HPDE6-E6E7 (cell line): ENCODE data around the gene CATSPERD.
"Not testable (repeated sequence)": the region's sequence is repeated elsewhere in the genome, so short reads cannot be mapped to it uniquely, and the experiment has no call there.

ENCODE experiments used
- DNase-seq: peaks from one replicate; pipeline ENCODE4 v3.0.0; 2011; ENCODE audit warnings: missing footprints; ENCODE audit errors: extremely low spot score

Gene CATSPERD

DNA sequence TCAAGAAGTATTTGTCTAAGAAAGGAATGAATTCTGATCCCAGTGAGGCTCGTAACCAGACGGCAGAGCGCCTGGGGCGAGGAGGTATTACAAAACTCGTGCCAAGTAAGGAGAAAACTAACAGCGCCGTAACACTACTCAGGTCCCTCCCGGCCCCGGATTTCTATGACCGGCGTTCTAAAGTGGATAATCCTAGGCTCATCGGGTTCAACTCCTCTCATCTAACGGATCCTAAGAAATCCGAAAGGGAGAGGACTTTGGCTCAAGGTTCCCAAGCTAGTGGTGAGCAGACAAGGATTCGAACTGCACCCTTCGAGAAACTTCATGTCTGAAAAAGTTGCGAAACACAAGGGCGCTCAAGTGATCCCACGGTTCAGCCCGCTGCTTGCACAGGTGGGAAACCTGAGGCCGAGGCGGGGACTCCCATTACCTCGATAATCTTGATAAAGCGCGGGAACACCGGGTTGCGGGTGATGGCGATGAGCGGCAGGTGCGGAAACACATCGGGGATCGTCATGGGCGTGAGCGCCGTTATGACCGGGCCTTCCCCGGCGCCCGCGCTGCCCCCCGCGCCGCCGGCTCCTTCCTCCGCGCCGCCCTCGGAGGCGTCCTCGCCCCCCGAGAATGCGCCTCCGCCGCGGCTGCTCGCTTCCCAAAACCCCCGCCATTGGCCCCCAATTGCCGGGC, 1.0 kb upstream of the CATSPERD start:
- DNase-seq, result no peak

DNA sequence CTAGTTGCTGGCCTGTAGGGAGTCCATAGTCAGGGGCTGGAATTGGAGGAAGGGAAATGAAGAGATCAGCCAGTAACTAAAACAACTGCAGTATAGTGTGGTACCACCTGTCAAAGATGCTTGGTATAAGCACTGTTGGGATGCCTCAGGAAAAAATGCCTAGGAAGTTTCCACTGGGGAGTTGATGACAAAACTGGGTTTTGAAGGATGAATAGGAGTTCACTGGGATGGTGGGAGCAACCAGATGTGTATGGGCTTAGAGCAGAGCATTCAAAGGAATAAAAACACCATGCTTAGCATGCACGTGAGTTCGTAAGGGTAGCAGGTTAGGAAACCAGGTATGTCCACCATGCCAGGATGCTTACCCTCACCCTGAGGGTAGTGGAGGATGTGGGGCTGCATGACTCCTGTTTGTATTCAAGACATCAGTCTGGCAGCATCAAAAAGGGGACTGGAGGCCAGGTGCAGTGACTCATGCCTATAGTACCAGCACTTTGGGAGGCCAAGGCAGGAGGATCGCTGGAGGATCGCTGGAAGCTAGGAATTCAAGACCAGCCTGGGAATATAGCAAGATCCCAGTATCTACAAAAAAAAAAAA, 7.1 kb downstream of the CATSPERD start:
- DNase-seq, result no peak

DNA sequence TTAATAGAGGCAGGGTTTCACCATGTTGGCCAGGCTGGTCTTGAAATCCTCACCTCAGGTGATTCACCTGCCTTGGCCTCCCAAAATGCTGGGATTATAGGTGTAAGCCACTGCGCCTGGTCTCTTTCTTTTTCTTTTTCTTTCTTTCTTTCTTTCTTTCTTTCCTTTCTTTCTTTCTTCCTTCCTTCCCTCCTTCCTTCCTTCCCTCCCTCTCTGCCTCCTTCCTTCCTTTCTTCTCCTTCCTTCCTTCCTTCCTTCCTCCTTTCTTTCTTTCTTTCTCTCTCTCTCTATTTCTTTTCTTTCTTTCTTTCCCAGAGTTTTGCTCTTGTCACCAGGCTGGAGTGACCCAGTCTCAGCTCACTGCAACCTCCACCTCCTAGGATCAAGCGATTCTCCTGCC, 12.7 kb downstream of the CATSPERD start:
- DNase-seq, result not testable (repeated sequence)

DNA sequence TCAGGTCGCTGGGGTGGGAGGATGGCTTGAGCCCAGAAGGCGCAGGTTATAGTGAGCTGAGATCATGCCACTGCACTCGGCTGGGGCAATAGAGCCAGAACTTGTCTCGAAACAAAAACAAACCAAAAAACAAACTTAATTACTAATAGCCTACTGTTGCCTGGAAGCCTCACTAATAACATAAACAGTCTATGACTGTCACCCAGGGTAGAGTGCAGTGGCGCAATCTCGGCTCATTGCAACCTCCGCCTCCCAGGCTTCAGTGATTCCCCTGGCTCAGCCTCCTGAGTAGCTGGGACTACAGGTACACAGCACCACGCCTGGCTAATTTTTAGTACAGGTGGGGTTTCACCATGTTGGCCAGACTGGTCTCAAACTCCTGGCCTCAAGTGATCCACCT, 18.0 kb downstream of the CATSPERD start:
- DNase-seq, result no peak

DNA sequence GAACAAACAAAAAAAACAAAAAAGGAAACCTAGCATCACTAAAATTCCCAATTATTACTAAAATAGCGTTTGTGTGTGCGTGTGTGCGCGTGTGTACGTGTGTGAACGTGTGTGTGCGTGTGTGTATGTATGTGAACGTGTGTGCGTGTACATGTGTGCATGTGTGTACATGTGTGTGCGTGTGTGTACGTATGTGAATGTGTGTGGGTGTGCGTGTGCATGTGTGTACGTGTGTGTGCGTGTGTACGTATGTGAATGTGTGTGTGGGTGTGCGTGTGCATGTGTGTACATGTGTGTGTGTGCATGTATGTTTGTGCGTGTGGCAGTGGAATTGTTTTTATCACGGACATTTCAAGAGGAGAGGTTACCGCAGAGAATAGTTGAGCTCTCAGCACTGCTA, 21.6 kb downstream of the CATSPERD start:
- DNase-seq, result no peak

DNA sequence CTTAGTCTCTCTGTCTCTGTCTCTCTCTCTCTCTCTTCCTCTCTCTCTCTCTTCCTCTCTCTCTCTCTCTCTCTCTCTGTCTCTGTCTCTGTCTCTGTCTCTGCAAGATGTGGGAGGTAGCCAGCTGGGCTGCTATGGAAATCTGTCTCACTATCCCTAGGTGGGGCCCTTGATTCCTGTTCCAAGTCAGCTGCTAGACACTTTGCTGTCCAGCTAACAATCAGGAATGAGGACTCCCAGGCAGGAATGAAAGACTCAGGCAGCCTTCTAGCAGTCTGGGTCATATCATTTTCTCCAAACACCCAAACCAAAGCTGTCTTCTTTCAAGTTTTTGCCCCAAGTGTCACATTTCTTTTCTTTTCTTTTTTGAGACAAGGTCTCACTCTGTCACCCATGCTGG, 23.2 kb downstream of the CATSPERD start:
- DNase-seq, result no peak

DNA sequence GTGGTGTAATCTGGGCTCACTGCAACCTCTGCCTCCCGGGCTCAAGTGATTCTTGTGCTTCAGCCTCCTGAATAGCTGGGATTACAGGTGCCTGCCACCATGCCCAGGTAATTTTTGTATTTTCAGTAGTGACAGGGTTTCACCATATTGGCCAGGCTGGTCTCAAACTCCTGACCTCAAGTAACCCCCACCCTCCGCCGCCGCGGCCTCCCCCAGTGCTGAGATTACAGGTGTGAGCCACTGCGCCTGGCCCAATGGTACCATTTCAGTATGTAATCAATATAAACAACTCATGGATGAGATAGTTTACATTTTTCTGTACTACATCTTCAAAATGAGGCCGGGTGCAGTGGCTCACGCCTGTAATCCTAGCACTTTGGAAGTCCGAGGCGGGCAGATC, 24.6 kb downstream of the CATSPERD start:
- DNase-seq, result not testable (repeated sequence)

DNA sequence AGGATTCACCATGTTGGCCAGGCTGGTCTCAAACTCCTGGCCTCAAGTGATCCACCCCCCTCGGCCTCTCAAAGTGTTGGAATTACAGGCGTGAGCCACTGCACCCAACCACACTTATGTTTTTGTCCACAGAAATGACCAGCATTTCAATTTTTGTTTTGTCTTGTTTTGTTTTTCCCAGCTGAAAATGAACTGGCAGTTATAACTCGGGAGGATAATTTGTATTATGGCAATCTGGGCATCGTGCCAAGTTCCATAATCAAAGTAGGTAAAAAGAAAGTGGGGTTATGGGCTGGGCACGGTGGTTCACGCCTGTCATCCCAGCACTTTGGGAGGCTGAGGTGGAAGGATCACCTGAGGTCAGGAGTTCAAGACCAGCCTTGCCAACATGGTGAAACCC, 28.5 kb downstream of the CATSPERD start:
- DNase-seq, result not testable (repeated sequence)

DNA sequence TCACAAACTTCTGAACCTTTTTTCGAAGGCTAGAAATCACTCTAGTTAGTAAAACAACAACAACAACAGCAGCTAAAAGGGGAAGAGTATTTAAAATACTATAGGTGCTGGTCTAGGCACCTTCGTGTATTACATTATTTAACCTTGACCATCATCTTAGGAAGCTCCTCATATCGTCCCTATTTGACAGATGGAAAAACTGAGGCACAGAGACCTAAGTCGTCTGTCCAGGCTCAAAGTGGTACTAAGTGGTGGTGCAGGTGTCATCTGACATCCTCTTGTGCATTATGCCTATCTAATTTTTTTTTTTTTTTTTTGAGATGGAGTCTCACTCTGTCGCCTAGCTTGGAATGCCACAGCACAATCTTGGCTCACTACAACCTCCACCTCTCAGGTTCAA, 29.1 kb downstream of the CATSPERD start:
- no peak for DNase-seq

DNA sequence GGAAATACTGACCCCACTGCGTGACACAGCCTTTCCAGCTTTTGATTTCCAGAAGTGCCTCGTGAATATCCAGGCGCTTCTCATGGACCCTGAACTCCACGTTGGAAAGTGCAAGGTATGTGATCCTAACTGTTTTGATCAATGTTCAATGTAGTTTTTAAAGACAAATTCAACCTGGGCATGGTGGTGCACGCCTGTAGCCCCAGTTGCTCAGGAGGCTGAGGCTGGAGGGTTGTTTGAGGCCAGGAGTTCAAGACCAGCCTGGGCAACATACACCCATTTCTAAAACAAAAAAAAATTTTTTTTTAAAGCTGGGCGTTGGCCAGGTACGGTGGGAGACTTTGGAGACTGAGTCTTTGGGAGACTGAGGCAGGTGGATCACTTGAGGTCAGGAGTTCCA, 31.3 kb downstream of the CATSPERD start:
- DNase-seq, result no peak

DNA sequence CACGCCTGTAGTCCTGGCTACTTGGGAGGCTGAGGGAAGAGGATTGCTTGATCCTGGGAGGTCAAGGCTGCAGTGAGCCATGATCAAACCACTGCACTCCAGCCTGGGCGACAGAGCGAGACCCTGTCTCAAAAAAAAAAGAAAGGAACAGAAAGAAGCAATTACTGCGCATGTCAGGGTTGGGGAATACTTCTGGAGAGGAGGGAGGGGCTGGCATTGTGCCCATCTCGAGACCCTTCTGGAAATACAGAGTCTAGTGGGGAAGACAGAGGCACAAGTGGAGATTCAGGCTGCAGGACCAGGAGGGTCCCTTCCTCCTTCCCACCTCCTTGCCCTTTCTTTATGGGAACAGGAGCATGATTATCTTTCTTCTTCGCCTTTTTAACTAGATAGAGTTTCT, 33.3 kb downstream of the CATSPERD start:
- DNase-seq, result no peak

DNA sequence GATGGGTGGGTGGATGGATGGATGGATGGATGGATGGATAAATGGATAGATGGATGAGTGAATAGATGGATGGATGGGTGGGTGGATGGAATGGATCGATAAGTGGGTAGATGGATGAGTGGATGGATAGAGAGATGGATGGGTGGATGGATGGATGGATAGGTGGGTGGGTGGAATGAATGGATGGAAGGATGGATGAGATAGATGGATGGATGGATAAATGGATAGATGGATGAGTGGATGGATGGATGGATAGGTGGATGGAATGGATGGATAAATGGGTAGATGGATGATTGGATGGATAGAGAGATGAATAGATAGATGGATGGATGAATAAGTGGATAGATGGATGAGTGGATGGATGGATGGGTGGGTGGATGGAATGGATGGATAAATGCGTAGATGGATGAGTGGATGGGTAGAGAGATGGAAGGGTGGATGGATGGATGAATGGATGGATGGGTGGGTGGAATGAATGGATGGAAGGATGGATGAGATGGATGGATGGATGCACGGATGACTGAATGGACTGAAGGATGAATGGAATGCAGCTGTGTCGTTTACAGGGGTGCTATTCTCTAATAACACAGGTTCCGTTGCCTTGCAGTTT, 42.3 kb downstream of the CATSPERD start:
- no peak for DNase-seq

DNA sequence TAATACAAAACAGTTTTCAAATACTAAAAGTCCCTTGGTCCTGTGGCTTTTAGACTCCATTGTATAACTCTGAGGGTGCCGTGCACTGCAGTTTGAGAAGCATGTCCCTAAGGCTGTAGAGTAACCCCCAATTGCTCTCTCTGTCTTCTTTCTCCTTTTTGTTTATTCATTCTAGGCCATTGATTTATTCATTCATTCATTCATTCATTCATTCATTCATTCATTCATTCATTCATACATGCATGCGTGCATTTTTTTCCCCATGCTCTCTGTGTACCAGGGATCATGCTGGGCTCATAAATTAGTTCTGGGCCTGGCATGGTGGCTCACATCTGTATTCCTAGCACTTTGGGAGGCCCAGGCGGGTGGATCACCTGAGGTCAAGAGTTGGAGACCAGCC, 44.8 kb downstream of the CATSPERD start:
- no peak for DNase-seq

DNA sequence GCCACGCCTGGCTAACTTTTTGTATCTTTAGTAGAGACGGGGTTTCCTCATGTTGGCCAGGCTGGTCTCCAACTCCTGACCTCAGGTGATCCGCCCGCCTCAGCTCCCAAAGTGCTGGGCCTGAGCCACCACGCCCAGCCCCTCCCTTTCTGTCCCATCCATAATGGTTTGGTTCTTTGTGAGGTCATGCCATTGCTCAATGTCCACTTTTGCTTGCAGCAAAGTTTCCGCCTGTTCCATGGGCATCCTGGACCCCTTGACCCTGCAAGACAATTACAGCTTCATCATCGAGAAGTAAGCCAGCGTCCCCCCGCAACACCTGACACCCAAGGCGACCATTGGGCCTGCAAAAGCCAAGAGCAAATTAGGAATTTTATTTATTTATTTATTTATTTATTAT, 47.5 kb downstream of the CATSPERD start:
- no peak for DNase-seq

DNA sequence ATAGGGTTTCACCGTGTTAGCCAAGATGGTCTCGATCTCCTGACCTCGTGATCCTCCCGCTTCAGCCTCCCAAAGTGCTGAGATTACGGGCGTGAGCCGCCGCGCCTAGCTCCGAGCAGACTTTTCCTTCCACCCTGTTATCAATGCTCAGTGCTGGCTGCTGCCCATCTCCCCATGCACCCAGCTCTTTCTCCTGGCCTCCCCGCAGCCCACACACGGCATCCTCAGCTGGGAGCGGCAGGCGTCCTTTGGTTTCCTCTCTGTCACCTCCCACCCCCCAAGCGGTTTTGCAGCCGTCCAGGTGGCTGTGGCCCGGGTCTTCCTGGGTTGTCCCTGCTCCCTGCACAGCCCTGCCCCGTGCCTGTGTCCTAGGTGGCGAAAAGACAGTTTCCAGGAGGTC, 52.0 kb downstream of the CATSPERD start:
- no peak for DNase-seq

DNA sequence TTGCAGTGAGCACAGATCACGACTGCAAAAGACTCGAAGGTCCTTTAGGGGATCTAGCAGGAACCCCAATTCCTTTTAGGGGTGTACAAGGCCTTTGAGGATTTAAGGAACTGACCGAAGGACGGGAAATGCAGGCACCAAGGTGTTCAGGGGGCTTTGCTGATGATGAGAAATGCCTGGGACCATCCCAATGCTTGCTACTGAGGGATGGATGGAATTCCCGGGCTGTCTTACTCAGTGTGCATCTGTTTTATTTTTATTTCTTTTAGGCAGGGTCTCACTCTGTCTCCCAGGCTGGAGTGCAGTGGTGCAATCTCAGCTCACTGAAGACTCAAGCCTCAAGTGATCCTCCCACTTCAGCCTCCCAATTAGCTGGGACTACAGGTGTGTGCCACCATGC, 52.8 kb downstream of the CATSPERD start:
- DNase-seq, result no peak

DNA sequence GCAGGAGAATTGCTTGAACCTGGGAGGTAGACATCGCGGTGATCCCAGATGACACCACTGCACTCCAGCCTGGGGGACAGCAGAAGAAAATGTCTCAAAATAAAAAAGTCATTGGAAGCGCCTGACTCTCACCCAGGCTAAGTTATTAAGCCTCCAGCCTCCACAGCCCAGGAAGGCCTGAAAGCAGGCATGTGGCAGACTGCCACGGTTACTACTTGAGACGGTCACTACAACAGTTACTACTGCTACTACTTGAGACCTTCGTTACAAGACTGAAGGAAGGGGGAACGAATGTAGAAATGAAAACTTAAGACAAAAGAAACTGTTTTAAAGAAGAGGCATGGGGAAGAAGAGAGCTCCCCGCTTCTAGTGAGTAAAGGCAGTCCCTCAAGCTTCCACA, 54.5 kb downstream of the CATSPERD start:
- DNase-seq, result no peak

DNA sequence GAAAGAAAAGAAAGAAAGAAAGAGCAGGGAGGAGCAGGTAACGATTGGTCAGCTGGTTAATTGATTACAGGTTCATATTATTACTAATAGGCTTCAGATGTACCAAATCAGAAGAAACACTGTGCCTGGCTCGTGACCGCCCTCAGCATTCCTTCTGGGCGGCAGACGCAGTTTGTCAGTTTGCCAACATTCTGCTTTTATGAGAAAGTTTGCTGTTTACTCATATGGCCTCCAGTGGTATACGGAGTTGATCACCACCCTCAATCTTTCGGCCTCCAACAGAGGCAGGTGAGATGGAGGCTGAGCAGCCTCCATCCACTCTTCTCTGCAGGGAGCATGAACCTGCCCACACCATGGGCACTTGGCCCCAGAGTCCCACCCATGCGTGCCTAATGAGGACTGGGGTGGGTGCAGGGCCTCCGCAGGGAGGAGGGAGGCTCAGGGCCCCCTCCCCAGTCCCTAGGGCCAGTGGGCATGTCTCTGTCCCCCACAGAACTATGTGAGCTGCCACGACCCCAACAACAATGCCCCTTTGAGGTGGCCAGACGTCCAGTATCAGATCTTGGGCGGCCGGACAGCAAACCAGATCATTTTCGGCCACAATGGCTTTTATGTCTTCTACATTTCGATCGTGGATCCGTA, 55.4 kb downstream of the CATSPERD start:
- DNase-seq, result no peak

DNA sequence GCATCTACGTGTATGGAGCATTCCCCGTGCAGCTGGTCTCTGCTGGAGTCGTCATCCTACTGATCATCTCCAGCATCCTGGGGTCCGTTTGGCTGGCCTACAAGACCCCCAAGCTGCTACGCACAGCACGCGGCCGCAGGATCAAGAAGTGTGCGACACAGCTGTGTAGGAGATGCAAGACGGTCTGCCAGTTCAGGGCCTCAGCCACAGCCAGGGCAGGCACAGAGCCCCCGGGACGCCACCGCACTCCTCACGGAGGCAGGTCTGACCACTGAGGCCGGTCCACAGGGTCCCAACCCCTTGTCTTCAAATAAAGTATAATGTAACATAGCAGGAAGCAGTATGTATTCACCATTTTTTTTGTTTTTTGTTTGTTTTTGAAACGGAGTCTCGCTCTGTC, 58.0 kb downstream of the CATSPERD start:
- no peak for DNase-seq

DNA sequence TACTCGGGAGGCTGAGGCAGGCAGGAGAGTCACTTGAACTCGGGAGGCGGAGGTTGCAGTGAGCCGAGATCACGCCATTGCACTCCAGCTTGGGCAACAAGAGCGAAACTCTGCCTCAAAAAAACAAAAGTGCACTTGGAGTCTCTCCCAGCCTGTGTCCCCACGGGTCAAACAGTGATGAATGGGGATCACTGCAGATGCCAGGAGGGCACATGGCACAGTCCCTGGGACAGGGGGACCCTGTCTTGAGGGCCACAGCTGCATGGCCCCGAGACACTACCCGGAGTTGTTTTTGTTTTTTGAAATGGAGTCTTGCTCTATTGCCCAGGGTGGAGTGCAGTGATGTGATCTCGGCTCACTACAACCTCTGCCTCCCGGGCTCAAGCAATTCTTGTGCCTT, 60.5 kb downstream of the CATSPERD start:
- not testable (repeated sequence) for DNase-seq

DNA sequence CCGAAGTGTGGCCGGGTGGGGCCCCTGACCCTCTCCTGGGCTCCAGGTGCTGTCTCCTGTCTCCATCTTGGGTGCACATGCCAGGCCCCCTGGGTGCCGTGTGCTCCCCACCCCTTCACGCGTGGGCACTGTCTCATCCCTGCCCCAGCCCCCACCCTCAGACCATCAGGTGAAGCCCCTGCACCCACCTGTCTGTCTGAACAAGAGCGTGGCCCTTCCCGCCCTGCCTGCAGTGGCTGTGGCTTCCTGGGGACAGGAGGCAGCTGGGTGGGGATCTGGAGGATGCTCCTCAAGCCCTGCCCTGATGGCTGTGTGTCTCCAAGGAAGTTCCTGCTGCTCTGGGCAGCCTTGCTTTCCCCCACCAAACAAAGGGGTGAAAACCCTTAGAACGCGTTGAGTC, 61.9 kb downstream of the CATSPERD start:
- no peak for DNase-seq

DNA sequence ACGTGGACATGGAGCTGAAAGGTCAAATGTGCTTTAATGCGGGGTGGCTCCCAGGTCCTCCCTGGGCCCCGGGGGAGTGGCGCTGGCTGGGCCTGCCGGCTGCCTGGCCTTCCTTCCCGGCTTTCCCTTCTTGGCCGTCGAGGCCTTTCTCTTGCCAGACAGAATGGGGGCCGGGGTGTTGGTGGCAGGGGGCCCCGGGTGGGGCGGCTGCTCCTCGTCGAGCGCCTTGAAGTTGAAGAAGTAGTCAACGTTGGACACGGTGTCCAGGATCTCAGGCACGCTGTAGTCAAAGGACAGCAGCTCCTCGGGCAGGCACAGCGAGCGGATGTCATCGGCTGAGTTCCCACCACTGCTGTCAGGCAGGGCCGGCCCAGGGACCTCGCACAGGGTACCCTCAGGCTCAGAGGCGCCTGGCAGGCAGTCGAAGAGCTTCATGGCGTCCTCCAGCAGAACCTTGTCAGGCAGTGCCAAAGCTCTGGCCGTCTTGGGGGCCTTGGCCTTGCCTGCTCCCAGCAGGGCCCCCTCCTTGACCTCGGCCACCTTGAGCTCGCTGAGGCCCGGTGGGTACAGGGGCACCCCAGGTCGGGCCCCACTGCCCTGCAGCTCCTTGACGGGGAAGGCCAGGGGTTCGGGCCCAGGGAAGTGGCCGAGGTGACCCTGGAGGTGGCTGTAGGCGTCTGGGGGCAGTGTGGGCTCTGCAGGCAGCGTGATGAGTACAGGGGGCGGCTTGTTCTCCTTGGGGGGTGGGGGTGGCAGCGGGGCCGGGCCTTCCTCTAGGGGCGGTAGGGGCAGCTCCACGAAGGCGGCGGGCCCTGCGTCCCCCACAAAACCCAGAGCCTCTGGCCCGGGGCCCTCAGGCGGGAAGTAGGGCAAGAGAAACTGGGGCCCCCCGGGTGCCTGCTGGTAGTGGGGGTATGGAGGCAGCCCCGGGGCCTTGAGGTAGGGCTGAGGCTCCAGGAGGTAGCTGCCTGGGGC, 62.8 kb downstream of the CATSPERD start:
- DNase-seq, result no peak
